SU-DHL-6 (cell line): ENCODE results near the gene SERPINI1.

Source experiments
- CTCF ChIP-seq: fragments of 200-600 bp; sonication (generic); IDR thresholded peaks from one replicate; pipeline ENCODE4 v1.5.1; 2017; ENCODE audit warnings: antibody characterized with exemption, mild to moderate bottlenecking, low read length, moderate library complexity; ENCODE audit not compliant: insufficient read depth, poor library complexity, severe bottlenecking
- EZH2phosphoT487 ChIP-seq: fragments of 200-600 bp; sonication (generic), shearing (Covaris generic); conservative IDR thresholded peaks from 2 replicates; pipeline ENCODE4 v1.6.1; 2018; ENCODE audit warnings: mild to moderate bottlenecking, antibody characterized with exemption, low read length, moderate library complexity, mixed read lengths

- TF ChIP-seq CTCF (no peak), EZH2phosphoT487 (no peak)
These were observed 37.5 kb downstream of the SERPINI1 start for GRCh38 chr3:167772992-167773391.
